Activated CD4-positive, alpha-beta T cell treated with anti-CD3 and anti-CD28 coated beads for 4 hours (primary cell): ENCODE data around the gene RAB9A.
"Not testable (repeated sequence)": the region's sequence is repeated elsewhere in the genome, so short reads cannot be mapped to it uniquely, and the experiment has no call there.

Source experiments
- DNase-seq, 2 donors: peaks; one replicate each; pipeline ENCODE4 v3.0.0-alpha.2; 2020

Gene RAB9A

GRCh38 chrX:13670197-13670596 lies 18.7 kb upstream of the RAB9A start:
- no peak for DNase-seq

GRCh38 chrX:13673016-13673415 lies 15.9 kb upstream of the RAB9A start:
- no peak for DNase-seq

GRCh38 chrX:13676885-13677284 lies 12.0 kb upstream of the RAB9A start:
- DNase-seq, result no peak

- DNase-seq, result not testable (repeated sequence)
Measured at GRCh38 chrX:13679700-13680099, 9.2 kb upstream of the RAB9A start.

- no peak for DNase-seq
Measured at GRCh38 chrX:13681595-13681994, 7.3 kb upstream of the RAB9A start.

GRCh38 chrX:13684361-13684760 lies 4.6 kb upstream of the RAB9A start:
- no peak for DNase-seq

GRCh38 chrX:13685126-13685763 lies 3.7 kb upstream of the RAB9A start:
- DNase-seq, result no peak

GRCh38 chrX:13687203-13687602 lies 1.7 kb upstream of the RAB9A start:
- DNase-seq, result no peak

GRCh38 chrX:13688384-13688957 lies 457 bp upstream of the RAB9A start:
- DNase-seq, result no peak

GRCh38 chrX:13689741-13690211 lies 848 bp downstream of the RAB9A start:
- DNase-seq, result no peak

GRCh38 chrX:13690836-13691235 lies 1.9 kb downstream of the RAB9A start:
- DNase-seq, result no peak

- DNase-seq, result no peak
Measured at GRCh38 chrX:13691841-13692371, 3.0 kb downstream of the RAB9A start.

- no peak for DNase-seq
Measured at GRCh38 chrX:13692771-13693231, 3.9 kb downstream of the RAB9A start.

- DNase-seq, result no peak
Measured at GRCh38 chrX:13693341-13693961, 4.5 kb downstream of the RAB9A start.

- DNase-seq, result no peak
Measured at GRCh38 chrX:13694359-13694758, 5.4 kb downstream of the RAB9A start.

GRCh38 chrX:13694983-13695382 lies 6.1 kb downstream of the RAB9A start:
- no peak for DNase-seq

GRCh38 chrX:13695601-13696115 lies 6.7 kb downstream of the RAB9A start:
- DNase-seq, result no peak

- no peak for DNase-seq
Measured at GRCh38 chrX:13697455-13697854, 8.5 kb downstream of the RAB9A start.

GRCh38 chrX:13697976-13698375 lies 9.0 kb downstream of the RAB9A start:
- no peak for DNase-seq

GRCh38 chrX:13698432-13698831 lies 9.5 kb downstream of the RAB9A start:
- no peak for DNase-seq

- DNase-seq, result no peak
Measured at GRCh38 chrX:13699183-13699826, 10.4 kb downstream of the RAB9A start.

- no peak for DNase-seq
Measured at GRCh38 chrX:13700380-13700779, 11.5 kb downstream of the RAB9A start.

GRCh38 chrX:13702111-13702789 lies 13.3 kb downstream of the RAB9A start:
- DNase-seq, result no peak
